Ovary (tissue), 9 donors: ENCODE measurements around the gene SH3PXD2B. TPM values are rescaled to one million over a fixed set of nuclear protein-coding genes. Genes with fewer than 3 reads are reported as not detected.

Source experiments
- DNase-seq, 5 donors: peaks; one replicate each; pipeline ENCODE4 v3.0.0-alpha.2; 2019 to 2020
- H3K27ac ChIP-seq, 2 donors: fragments of 200-600 bp; one replicate each; pipeline versions ENCODE4 v1.5.1 to v1.8.0; 2019 to 2022
- H3K27me3 ChIP-seq: fragments of 200-600 bp; one replicate; pipeline ENCODE4 v1.8.0; 2022
- H3K36me3 ChIP-seq: fragments of 200-600 bp; sonication (generic); one replicate; pipeline ENCODE4 v1.5.1; 2019
- H3K4me1 ChIP-seq: one replicate; pipeline ENCODE4 v1.8.1; 2013; ENCODE audit warnings: mild to moderate bottlenecking, moderate library complexity; ENCODE audit not compliant: insufficient read depth
- H3K4me3 ChIP-seq: fragments of 200-600 bp; sonication (generic); one replicate; pipeline ENCODE4 v1.5.1; 2017
- H3K9me3 ChIP-seq, 2 donors: fragments of 200-600 bp in 1 of 2; sonication (generic) in 1 of 2; one replicate each; pipeline versions ENCODE4 v1.5.1 to v1.8.1; 2013 to 2019; ENCODE audit warnings: mild to moderate bottlenecking in 1 of 2, moderate library complexity in 1 of 2
- EP300 ChIP-seq: sonication (generic); formaldehyde crosslinking; IDR thresholded peaks from one replicate; pipeline ENCODE4 v1.6.1; 2017; ENCODE audit warnings: antibody characterized with exemption
- POLR2A ChIP-seq: fragments of 450-650 bp; IDR thresholded peaks from one replicate; pipeline ENCODE4 v1.6.1; 2017; ENCODE audit warnings: antibody characterized with exemption, mild to moderate bottlenecking, moderate library complexity
- WGBS, 3 donors: extraction: QIAGEN DNeasy Blood & Tissue Kit in 1 of 3; methylation state at CpG; one replicate each; pipeline versions ENCODE4 v1.1.5 to v1.1.7; 2013 to 2017; 5-methylcytosine and 5-hydroxymethylcytosine counted together
- intact Hi-C, 4 donors: fragments of 100-400 bp; cut with DNase I; formaldehyde crosslinking; loops; one replicate each; pipeline versions ENCODE4 v1.11.0 to v1.15.1; 2022 to 2023
- polyA plus RNA-seq, 2 donors: library from polyadenylated mRNA; stranded (reverse); fragments of 200-250 nt in 1 of 2; fragments of 350-450 nt in 1 of 2; fragmentation: Illumina TruSeq in 1 of 2; extraction: RNeasy Lipid Tissue Mini Kit (QIAGEN cat#74804) in 1 of 2; gene quantifications; one replicate each; pipeline ENCODE4 v1.2.3, GENCODE V29; 2013 to 2014
- total RNA-seq, 7 donors: library from RNA; depleted of rRNA in 2 of 7; stranded (reverse); fragments of >200 nt in 2 of 7; fragmentation: NEBNext Ultra II Directional in 3 of 7; extraction: Animal tissue kit (Norgen Biotek cat#: 25700) in 3 of 7; gene quantifications; one replicate each; pipeline versions ENCODE4 v1.1.0 to v1.2.4, GENCODE V29; 2016 to 2023
- TF ChIP-seq, protein P1 (sequence below), 3 donors: fragments of 450-650 bp in 2 of 3; fragments of 200-600 bp in 1 of 3; IDR thresholded peaks; one replicate each; pipeline versions ENCODE4 v1.5.1 to v1.8.0; 2016 to 2022; ENCODE audit warnings: antibody characterized with exemption in 3 of 3, mild to moderate bottlenecking in 1 of 3
- donor health status: DM: no; HTN: no; CAD: no; lungs with moderate emphysema.
- donor health status: DM: no; HTN: no; CAD: no.
- donor health status: Bipolar disorder and iron deficiency.
- donor health status: DM: yes; HTN: yes; CAD: no.
- donor health status: DM: no; HTN: no; CAD: no.
- donor health status: DM: yes; HTN: yes; CAD: no.

The SH3PXD2B gene
- total and polyA plus RNA-seq, 9 donors = 13.0 to 71.8 (median 49.9) TPM

DNA sequence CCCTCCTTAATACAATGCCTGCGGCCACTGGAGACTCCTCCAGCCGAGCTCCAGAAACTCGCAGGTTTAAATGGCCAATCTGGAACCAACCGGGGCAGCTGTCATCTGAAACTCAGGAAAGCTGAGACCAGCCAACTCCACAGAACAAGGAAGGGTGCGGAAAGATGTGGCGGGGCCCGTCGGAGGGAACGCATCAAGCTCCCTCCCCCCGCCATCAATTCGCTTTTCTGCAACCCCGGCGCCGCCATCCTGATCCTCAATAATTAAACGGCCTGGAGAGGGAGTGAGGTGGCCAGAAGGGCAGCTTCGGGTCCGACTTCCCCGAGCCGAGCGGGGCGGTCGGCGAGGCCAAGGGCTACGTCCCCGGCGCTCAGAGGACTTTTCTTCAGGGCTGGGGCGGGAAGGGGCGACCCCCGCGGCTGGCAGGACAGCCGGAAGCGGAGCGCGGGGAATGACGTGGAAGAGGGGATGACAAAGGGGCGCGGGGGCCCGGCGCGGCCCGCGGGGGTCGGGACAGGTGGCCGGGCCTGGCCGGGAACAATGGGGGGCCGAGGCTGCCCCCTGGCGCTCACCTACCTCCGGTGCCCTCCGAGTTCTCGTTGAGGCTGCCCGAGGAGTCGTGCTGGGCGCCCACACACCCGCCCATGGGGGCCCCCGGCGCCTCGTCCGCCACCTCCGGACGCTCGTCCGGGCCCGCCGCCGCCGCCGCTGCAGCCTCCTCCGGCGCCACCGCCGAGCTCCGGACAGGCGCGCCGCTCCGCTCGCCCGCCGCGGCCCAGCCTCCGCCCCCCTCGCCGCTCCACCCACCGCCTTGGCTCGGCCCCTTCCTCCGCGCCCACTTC lies 171.1 kb downstream of the SH3PXD2B start, which contains the start of gene UBTD2:
TSS of gene UBTD2 (minus strand) at position 745 of the 842 bp plus-strand sequence. CDS start at position 646, 99 bp downstream.
- TF ChIP-seq EP300 (no peak), POLR2A (no peak)
- TF ChIP-seq, protein P1, sequence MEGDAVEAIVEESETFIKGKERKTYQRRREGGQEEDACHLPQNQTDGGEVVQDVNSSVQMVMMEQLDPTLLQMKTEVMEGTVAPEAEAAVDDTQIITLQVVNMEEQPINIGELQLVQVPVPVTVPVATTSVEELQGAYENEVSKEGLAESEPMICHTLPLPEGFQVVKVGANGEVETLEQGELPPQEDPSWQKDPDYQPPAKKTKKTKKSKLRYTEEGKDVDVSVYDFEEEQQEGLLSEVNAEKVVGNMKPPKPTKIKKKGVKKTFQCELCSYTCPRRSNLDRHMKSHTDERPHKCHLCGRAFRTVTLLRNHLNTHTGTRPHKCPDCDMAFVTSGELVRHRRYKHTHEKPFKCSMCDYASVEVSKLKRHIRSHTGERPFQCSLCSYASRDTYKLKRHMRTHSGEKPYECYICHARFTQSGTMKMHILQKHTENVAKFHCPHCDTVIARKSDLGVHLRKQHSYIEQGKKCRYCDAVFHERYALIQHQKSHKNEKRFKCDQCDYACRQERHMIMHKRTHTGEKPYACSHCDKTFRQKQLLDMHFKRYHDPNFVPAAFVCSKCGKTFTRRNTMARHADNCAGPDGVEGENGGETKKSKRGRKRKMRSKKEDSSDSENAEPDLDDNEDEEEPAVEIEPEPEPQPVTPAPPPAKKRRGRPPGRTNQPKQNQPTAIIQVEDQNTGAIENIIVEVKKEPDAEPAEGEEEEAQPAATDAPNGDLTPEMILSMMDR (IDR thresholded peaks at IDR 0.05) = peak; percentile 27 to 48 (median 38)
- H3K36me3 ChIP-seq = no peaks in the 10 kb centered on the region
- peak; percentile 82 to 89 (median 85) for DNase-seq
- H3K4me1 ChIP-seq = peaks cover 4% of the 10 kb centered on the region
- WGBS, 3 donors = 1% methylated on average over 32 to 86 of the region's 87 CpGs
- intact Hi-C loops = loop anchor here in 3 of 4 donors (5.0 kb wide), 2 partner anchors 96 to 169 kb away; partner anchors contain the start of genes SH3PXD2B (in 3 of the 3) and STK10 (in 1 of the 3)
- no peaks in the 10 kb centered on the region for H3K9me3 ChIP-seq
- no peaks in the 10 kb centered on the region for H3K27me3 ChIP-seq
- peak within 1 kb of the TSS; percentile 86 to 90 for H3K27ac ChIP-seq
- peak within 1 kb of the TSS; percentile 55 for H3K4me3 ChIP-seq

DNA sequence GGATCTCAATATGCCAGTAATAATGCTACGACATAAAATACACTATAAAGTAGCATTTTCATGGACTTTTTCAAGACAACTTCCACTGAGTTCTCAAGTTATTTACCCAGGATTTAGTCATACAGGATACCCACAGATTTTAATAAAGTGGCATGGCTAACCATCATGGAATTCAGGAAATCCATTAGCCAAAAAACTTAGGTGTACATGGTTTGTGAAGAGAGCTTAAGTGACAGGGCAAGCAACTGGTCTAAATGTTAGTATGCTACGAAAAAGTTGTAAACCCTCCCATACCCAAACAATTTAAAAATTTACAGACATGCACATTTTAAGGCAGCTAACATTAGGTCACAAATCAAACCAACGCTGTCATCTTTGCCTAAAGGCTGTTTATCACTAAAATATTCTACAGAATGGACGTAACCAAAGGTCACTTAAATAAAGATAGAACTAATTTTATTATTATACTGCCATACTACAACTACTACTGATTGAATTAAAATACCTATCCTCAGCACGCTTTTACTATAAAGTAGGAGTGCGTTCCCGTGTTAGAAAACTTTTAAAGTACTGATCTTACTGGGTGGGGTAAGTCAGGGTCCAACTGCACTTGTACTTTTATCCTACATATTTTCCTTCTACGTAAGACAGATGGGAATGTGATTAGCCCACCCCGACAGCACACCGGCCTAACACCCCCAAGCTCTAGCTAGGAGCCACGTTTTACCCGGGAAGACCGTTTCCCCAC lies 171.9 kb downstream of the SH3PXD2B start:
- TF ChIP-seq EP300 (no peak), POLR2A (no peak)
- TF ChIP-seq, protein P1 (IDR thresholded peaks at IDR 0.05) = no peak
- peak overlapping the region in 1 of 2 donors; percentile 86 for H3K27ac ChIP-seq
- intact Hi-C loops = loop anchor here in 3 of 4 donors (5.0 kb wide), 2 partner anchors 95 to 170 kb away; partner anchors contain the start of genes SH3PXD2B (in 3 of the 3) and STK10 (in 1 of the 3)
- DNase-seq = no peak
- no peaks in the 10 kb centered on the region for H3K27me3 ChIP-seq
- peaks cover 4% of the 10 kb centered on the region for H3K4me1 ChIP-seq
- H3K4me3 ChIP-seq = peak overlapping the region; percentile 55
- 9 to 11% (median 9%) methylated on average over 13 of the region's 13 CpGs for WGBS, 3 donors
- no peaks in the 10 kb centered on the region for H3K9me3 ChIP-seq
- no peaks in the 10 kb centered on the region for H3K36me3 ChIP-seq

DNA sequence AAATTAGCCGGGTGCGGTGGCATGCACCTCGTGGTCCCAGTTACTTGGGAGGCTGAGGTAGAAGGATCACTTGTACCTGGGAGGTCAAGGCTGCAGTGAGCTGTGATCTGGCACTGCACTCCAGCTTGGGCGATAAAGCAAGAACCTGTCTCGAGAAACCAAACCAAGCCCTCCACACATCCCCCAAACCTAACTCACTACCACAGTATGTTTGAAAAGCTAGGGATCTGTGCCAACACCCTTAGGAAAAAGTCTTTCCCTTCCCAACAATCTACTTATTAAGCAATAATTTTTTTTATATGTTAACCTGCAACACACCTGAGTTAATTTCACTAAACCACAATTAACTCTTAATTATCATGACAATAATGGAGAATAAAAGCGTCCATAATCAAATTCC lies 173.0 kb downstream of the SH3PXD2B start:
- Histone ChIP-seq H3K27ac (no peak overlapping the region), H3K27me3 (no peaks in the 10 kb centered on the region), H3K4me3 (no peak overlapping the region), H3K36me3 (no peaks in the 10 kb centered on the region), H3K4me1 (peaks cover 6% of the 10 kb centered on the region), H3K9me3 (no peaks in the 10 kb centered on the region)
- TF ChIP-seq POLR2A = no peak
- TF ChIP-seq EP300 = no peak
- TF ChIP-seq, protein P1 (IDR thresholded peaks at IDR 0.05) = no peak
- DNase-seq = no peak
- WGBS, 3 donors = 69 to 80% (median 75%) methylated on average over 6 of the region's 6 CpGs
- intact Hi-C loops = loop anchor here in 3 of 4 donors (5.0 kb wide), 2 partner anchors 94 to 171 kb away; partner anchors contain the start of genes SH3PXD2B (in 3 of the 3) and STK10 (in 1 of the 3)

DNA sequence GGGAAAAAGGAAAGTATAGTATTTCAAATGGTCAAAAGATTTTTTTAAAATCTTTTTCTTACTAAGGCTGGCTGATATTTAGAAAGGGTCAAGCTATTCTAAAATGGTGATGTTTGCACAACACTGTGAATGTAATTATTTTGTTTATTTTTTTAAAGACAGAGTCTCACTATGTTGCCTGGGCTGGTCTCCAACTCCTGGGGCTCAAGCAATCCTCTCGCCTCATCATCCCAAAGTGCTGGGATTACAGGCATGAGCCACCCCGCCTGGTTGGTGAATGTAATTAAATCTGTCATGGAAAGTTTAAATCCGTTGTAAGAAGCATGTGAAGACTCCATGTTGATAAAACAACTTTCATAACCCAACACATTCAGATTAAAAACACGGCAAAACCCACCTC lies 173.4 kb downstream of the SH3PXD2B start:
- Histone ChIP-seq H3K9me3 (no peaks in the 10 kb centered on the region), H3K4me1 (peaks cover 8% of the 10 kb centered on the region), H3K4me3 (no peak overlapping the region), H3K27me3 (no peaks in the 10 kb centered on the region), H3K27ac (no peak overlapping the region), H3K36me3 (no peaks in the 10 kb centered on the region)
- TF ChIP-seq EP300 = no peak
- TF ChIP-seq, protein P1 (IDR thresholded peaks at IDR 0.05) = no peak
- TF ChIP-seq POLR2A = no peak
- DNase-seq = peak in 2 of 5 donors; percentile 34 to 38
- intact Hi-C loops = loop anchor here in 3 of 4 donors (5.0 kb wide), 2 partner anchors 94 to 171 kb away; partner anchors contain the start of genes SH3PXD2B (in 3 of the 3) and STK10 (in 1 of the 3)
- WGBS, 3 donors = 31 to 59% (median 49%) methylated on average over 4 of the region's 4 CpGs
